Measurements from ENCODE around the gene LDB1.

Gene LDB1

DNA sequence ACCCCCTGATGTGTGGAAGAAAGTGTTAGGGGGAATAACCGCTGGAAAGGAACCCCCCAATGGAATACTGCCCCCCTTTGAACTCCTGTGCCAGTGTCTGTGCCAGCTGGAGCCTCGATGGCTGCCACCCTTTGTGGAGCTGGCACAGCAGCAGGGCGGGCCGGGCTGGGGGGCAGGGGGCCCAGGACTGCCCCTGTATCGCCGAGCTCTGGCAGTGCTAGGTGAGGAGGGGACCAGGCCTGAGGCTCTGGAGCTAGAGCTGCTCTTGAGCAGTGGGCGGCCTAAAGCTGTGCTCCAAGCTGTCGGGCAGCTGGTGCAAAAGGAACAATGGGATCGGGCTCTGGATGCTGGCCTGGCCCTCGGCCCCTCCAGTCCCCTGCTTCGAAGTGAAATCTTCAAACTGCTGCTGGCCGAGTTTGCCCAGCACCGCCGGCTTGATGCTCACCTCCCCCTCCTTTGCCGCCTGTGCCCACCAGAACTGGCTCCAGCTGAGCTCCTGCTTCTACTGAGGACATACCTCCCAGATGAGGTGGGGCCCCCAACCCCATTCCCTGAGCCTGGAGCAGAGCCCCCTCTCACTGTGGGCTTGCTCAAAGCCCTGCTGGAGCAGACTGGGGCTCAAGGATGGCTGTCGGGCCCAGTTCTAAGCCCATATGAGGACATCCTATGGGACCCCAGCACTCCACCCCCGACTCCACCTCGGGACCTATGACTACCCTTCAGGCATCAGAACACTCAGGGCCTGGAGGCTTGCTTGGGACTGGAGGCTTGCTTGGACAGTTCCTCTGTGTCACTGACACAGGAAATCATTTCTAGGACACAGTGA lies 52.9 kb downstream of the LDB1 start:
- Histone ChIP-seq H2AFZ (ENCODE audit: low read depth, low read length) (no peak overlapping the region), H3K4me3 (ENCODE audit: low read length) (no peak overlapping the region), H3K27ac (ENCODE audit: low read length) (no peak overlapping the region), H3K9me3 (ENCODE audit: insufficient read depth, low read length) (no peaks in the 10 kb centered on the region), H3K27me3 (ENCODE audit: low read depth, low read length) (no peaks in the 10 kb centered on the region), H3K4me1 (ENCODE audit: low read length) (peaks cover 13% of the 10 kb centered on the region), H3K79me2 (ENCODE audit: low read length) (peaks cover 16% of the 10 kb centered on the region), H3K9ac (ENCODE audit: low read length) (no peak overlapping the region), H4K20me1 (ENCODE audit: insufficient read depth, low read length) (no peaks in the 10 kb centered on the region), H3K36me3 (replicated peaks; ENCODE audit: low read depth, low read length) (no peaks in the 10 kb centered on the region), H3K4me2 (ENCODE audit: low read length) (no peak overlapping the region)
- TF ChIP-seq EZH2phosphoT487 (IDR thresholded peaks at IDR 0.05; ENCODE audit: low read depth) = no peak
- TF ChIP-seq, protein P1, sequence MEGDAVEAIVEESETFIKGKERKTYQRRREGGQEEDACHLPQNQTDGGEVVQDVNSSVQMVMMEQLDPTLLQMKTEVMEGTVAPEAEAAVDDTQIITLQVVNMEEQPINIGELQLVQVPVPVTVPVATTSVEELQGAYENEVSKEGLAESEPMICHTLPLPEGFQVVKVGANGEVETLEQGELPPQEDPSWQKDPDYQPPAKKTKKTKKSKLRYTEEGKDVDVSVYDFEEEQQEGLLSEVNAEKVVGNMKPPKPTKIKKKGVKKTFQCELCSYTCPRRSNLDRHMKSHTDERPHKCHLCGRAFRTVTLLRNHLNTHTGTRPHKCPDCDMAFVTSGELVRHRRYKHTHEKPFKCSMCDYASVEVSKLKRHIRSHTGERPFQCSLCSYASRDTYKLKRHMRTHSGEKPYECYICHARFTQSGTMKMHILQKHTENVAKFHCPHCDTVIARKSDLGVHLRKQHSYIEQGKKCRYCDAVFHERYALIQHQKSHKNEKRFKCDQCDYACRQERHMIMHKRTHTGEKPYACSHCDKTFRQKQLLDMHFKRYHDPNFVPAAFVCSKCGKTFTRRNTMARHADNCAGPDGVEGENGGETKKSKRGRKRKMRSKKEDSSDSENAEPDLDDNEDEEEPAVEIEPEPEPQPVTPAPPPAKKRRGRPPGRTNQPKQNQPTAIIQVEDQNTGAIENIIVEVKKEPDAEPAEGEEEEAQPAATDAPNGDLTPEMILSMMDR (IDR thresholded peaks at IDR 0.05; ENCODE audit: low read depth, low read length) = no peak

DNA sequence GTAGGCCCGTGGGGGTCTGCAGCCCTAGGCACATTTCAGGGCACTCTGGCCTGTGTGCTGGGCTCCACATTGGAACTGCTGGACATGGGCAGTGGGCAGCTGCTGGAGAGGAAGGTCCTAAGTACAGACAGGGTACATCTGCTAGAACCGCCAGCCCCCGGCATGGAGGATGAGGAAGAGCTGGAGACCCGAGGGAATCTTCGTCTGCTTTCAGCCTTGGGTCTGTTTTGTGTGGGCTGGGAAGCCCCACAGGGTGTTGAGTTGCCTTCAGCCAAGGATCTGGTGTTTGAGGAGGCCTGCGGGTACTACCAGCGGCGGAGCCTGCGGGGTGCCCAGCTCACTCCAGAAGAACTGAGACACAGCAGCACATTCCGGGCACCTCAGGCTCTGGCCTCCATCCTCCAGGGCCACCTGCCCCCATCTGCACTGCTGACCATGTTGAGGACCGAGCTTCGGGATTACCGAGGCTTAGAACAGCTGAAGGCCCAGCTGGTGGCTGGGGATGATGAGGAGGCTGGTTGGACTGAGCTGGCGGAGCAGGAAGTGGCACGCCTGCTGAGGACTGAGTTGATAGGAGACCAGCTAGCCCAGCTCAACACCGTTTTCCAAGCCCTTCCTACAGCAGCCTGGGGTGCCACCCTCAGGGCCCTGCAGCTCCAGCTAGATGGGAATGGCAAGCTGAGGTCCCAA lies 53.6 kb downstream of the LDB1 start:
- peaks cover 16% of the 10 kb centered on the region for H3K79me2 ChIP-seq (ENCODE audit: low read length)
- H3K4me1 ChIP-seq (ENCODE audit: low read length) = peaks cover 13% of the 10 kb centered on the region
- TF ChIP-seq, protein P1 (IDR thresholded peaks at IDR 0.05; ENCODE audit: low read depth, low read length) = no peak
- no peak for TF ChIP-seq EZH2phosphoT487 (IDR thresholded peaks at IDR 0.05; ENCODE audit: low read depth)
- H3K9ac ChIP-seq (ENCODE audit: low read length) = peak overlapping the region; percentile 65
- H3K27me3 ChIP-seq (ENCODE audit: low read depth, low read length) = no peaks in the 10 kb centered on the region
- no peak overlapping the region for H2AFZ ChIP-seq (ENCODE audit: low read depth, low read length)
- peak overlapping the region; percentile 79 for H3K4me3 ChIP-seq (ENCODE audit: low read length)
- peak overlapping the region; percentile 97 for H3K4me2 ChIP-seq (ENCODE audit: low read length)
- H4K20me1 ChIP-seq (ENCODE audit: insufficient read depth, low read length) = no peaks in the 10 kb centered on the region
- H3K36me3 ChIP-seq (replicated peaks; ENCODE audit: low read depth, low read length) = no peaks in the 10 kb centered on the region
- H3K27ac ChIP-seq (ENCODE audit: low read length) = no peak overlapping the region
- no peaks in the 10 kb centered on the region for H3K9me3 ChIP-seq (ENCODE audit: insufficient read depth, low read length)

- H3K27me3 ChIP-seq (ENCODE audit: low read depth, low read length) = no peaks in the 10 kb centered on the region
- peak overlapping the region; percentile 65 for H3K9ac ChIP-seq (ENCODE audit: low read length)
- peak overlapping the region; percentile 97 for H3K4me2 ChIP-seq (ENCODE audit: low read length)
- H3K4me1 ChIP-seq (ENCODE audit: low read length) = peaks cover 13% of the 10 kb centered on the region
- H2AFZ ChIP-seq (ENCODE audit: low read depth, low read length) = peak overlapping the region; percentile 10
- H3K9me3 ChIP-seq (ENCODE audit: insufficient read depth, low read length) = no peaks in the 10 kb centered on the region
- H3K4me3 ChIP-seq (ENCODE audit: low read length) = peak overlapping the region; percentile 79
- peak overlapping the region; percentile 4; the same call in 1 of the 2 replicates for H3K27ac ChIP-seq (ENCODE audit: low read length)
- TF ChIP-seq, protein P1 (IDR thresholded peaks at IDR 0.05; ENCODE audit: low read depth, low read length) = no peak
- no peak for TF ChIP-seq EZH2phosphoT487 (IDR thresholded peaks at IDR 0.05; ENCODE audit: low read depth)
- H3K79me2 ChIP-seq (ENCODE audit: low read length) = peaks cover 16% of the 10 kb centered on the region
- H3K36me3 ChIP-seq (replicated peaks; ENCODE audit: low read depth, low read length) = no peaks in the 10 kb centered on the region
- no peaks in the 10 kb centered on the region for H4K20me1 ChIP-seq (ENCODE audit: insufficient read depth, low read length)
These were observed 54.4 kb downstream of the LDB1 start for GRCh38 chr10:102065561-102066398.

Data from OCI-LY3 (cell line).